ENCODE data around the gene ASIC5.

- no peak for TF ChIP-seq EZH2 (IDR thresholded peaks at IDR 0.05; ENCODE audit: insufficient read depth, low read length)
- no peak for TF ChIP-seq CTCF (IDR thresholded peaks at IDR 0.05; ENCODE audit: insufficient read depth, low read depth, low read length)
These were observed 84.7 kb downstream of the ASIC5 start for GRCh38 chr4:155781249-155781831.

Data from astrocyte (in vitro differentiated cells and primary cell).